NCI-H2227 (cell line): ENCODE measurements around the gene NFIB.

Experiments
- DNase-seq: peaks from one replicate; lab custom pipeline; 2025; ENCODE audit not compliant: unreplicated experiment; lab: John Stamatoyannopoulos, UW

NFIB gene

GRCh38 chr9:14052359-14052758 is 261.6 kb downstream of the NFIB start:
- no peak for DNase-seq

- DNase-seq: no peak
Observed at GRCh38 chr9:14051419-14051818, 262.5 kb downstream of the NFIB start.

GRCh38 chr9:14043483-14043882 is 270.5 kb downstream of the NFIB start:
- DNase-seq: no peak

- DNase-seq: no peak
Observed at GRCh38 chr9:14037331-14037730, 276.6 kb downstream of the NFIB start.

- no peak for DNase-seq
Observed at GRCh38 chr9:14033067-14033466, 280.9 kb downstream of the NFIB start.
